HEK293 (cell line): ENCODE results near the gene COX20.
A peak's percentile ranks its signal among the peaks of the same experiment; 100 is the strongest.

ENCODE experiments used
- GLIS1 ChIP-seq: fragments of 450-650 bp; formaldehyde crosslinking; IDR thresholded peaks from 2 replicates; pipeline ENCODE4 v1.5.1; 2016; ENCODE audit warnings: missing biosample characterization, missing genetic modification characterization
- HOXA7 ChIP-seq: sonication (generic); formaldehyde crosslinking; IDR thresholded peaks from 2 replicates; pipeline ENCODE4 v1.8.1; 2022; ENCODE audit warnings: missing genetic modification reagents, borderline replicate concordance
- RBAK ChIP-seq: fragments of 450-650 bp; formaldehyde crosslinking; IDR thresholded peaks from 2 replicates; pipeline ENCODE4 v1.5.1; 2016; ENCODE audit warnings: missing biosample characterization, missing genetic modification characterization
- SETDB1 ChIP-seq: IDR thresholded peaks from one replicate; pipeline ENCODE4 v1.6.1; 2017; ENCODE audit warnings: mild to moderate bottlenecking, low read length, moderate library complexity, mixed read lengths; ENCODE audit not compliant: insufficient read length
- ZFP3 ChIP-seq: fragments of 450-650 bp; formaldehyde crosslinking; IDR thresholded peaks from 2 replicates; pipeline ENCODE4 v1.5.1; 2016; ENCODE audit warnings: low read depth, missing biosample characterization, missing genetic modification characterization
- ZNF10 ChIP-seq: fragments of 450-650 bp; formaldehyde crosslinking; IDR thresholded peaks from 2 replicates; pipeline ENCODE4 v1.5.1; 2017; ENCODE audit warnings: missing biosample characterization, missing genetic modification characterization
- ZNF184 ChIP-seq: fragments of 450-650 bp; IDR thresholded peaks from 2 replicates; pipeline ENCODE4 v1.5.1; 2018; ENCODE audit warnings: missing biosample characterization, mild to moderate bottlenecking, missing genetic modification characterization
- ZNF214 ChIP-seq: fragments of 450-650 bp; formaldehyde crosslinking; IDR thresholded peaks from 2 replicates; pipeline ENCODE4 v1.5.1; 2017; ENCODE audit warnings: missing biosample characterization, mild to moderate bottlenecking, missing genetic modification characterization, borderline replicate concordance
- ZNF341 ChIP-seq: fragments of 450-650 bp; formaldehyde crosslinking; IDR thresholded peaks from 2 replicates; pipeline ENCODE4; 2016; ENCODE audit warnings: low read depth, missing biosample characterization, missing genetic modification characterization
- ZNF37A ChIP-seq: fragments of 450-650 bp; IDR thresholded peaks from 2 replicates; pipeline ENCODE4 v1.5.1; 2018; ENCODE audit warnings: missing biosample characterization, missing genetic modification characterization
- ZNF561 ChIP-seq: fragments of 450-650 bp; IDR thresholded peaks from 2 replicates; pipeline ENCODE4 v1.5.1; 2018; ENCODE audit warnings: missing biosample characterization, missing genetic modification characterization, borderline replicate concordance
- ZNF596 ChIP-seq: fragments of 450-650 bp; IDR thresholded peaks from 2 replicates; pipeline ENCODE4 v1.5.0; 2018; ENCODE audit warnings: missing biosample characterization, mild to moderate bottlenecking, missing genetic modification characterization, moderate library complexity
- ZNF654 ChIP-seq: fragments of 450-650 bp; formaldehyde crosslinking; IDR thresholded peaks from 2 replicates; pipeline ENCODE4 v1.5.1; 2016; ENCODE audit warnings: low read depth, missing biosample characterization, missing genetic modification characterization
- ZNF660 ChIP-seq: fragments of 450-650 bp; IDR thresholded peaks from 2 replicates; pipeline ENCODE4 v1.5.1; 2018; ENCODE audit warnings: missing biosample characterization, mild to moderate bottlenecking, missing genetic modification characterization
- ZNF707 ChIP-seq: fragments of 450-650 bp; formaldehyde crosslinking; IDR thresholded peaks from 2 replicates; pipeline ENCODE4 v1.5.1; 2016; ENCODE audit warnings: missing biosample characterization, missing genetic modification characterization
- ZNF768 ChIP-seq: fragments of 450-650 bp; formaldehyde crosslinking; IDR thresholded peaks from 2 replicates; pipeline ENCODE4 v1.5.1; 2018; ENCODE audit warnings: missing biosample characterization, mild to moderate bottlenecking, missing genetic modification characterization
- TF ChIP-seq, protein P1 (sequence below): fragments of 450-650 bp; formaldehyde crosslinking; IDR thresholded peaks from 2 replicates; pipeline ENCODE4 v1.5.1; 2016; ENCODE audit warnings: missing biosample characterization, missing genetic modification characterization
- TF ChIP-seq, protein P2 (sequence below): fragments of 450-650 bp; formaldehyde crosslinking; IDR thresholded peaks from 2 replicates; pipeline ENCODE4 v1.5.1; 2016; ENCODE audit warnings: missing biosample characterization, missing genetic modification characterization, low read depth
- TF ChIP-seq, protein P3 (sequence below): fragments of 450-650 bp; formaldehyde crosslinking; IDR thresholded peaks from 2 replicates; pipeline ENCODE4 v1.5.1; 2016; ENCODE audit warnings: missing biosample characterization, missing genetic modification characterization
- TF ChIP-seq, protein P4 (sequence below): fragments of 450-650 bp; formaldehyde crosslinking; IDR thresholded peaks from 2 replicates; pipeline ENCODE4 v1.5.1; 2016; ENCODE audit warnings: missing biosample characterization, missing genetic modification characterization
- TF ChIP-seq, protein P5 (sequence below): fragments of 450-650 bp; formaldehyde crosslinking; IDR thresholded peaks from 2 replicates; pipeline ENCODE4 v1.5.1; 2016; ENCODE audit warnings: missing biosample characterization, missing genetic modification characterization
- TF ChIP-seq, protein P6 (sequence below): fragments of 450-650 bp; formaldehyde crosslinking; IDR thresholded peaks from 2 replicates; pipeline ENCODE4 v1.5.1; 2016; ENCODE audit warnings: missing biosample characterization, missing genetic modification characterization, borderline replicate concordance

Gene COX20

DNA sequence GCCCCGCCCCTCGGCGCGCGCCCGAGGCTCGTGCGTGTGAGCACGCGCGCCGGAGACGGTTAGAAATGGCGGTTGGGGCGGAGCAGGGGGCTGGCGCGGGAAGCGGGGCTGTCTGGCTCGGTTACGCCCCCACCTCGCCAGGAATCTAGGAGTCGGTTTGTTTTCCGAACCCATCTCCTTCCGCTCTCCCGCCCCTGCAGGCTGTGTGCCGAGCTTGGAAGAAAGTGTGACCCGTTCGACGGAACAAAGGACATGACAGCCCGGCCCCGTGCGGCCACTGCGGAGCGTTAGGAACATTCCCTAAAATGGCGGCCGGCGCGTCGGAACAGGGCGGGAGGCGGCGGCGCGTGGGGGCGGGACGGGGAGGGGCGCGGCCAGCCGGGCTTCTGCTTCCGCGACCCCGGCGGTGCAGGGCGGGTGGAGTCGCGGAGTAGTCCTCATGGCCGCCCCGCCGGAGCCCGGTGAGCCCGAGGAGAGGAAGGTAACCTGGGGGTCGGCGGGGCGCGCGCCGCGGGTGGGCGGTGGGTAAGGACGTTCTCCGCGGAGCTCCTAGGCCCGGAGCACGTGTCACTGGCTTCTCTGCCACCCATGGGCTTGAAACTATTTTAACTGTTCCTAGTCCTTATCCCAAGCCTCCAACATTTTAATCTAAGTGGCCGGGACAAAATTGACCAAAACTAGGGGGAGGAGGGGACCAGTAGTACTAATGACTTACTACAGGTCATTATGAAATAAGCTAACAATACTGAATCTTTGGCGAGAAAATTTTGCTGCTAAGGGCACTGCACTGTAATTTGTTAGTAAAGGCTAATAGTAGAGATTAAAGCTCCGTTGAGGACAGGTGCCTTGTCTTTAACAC, at the start of gene COX20 (continued):
- TF ChIP-seq ZFP3, result no peak
- TF ChIP-seq ZNF184 (tag by site-specific recombination), result peak; percentile 40; the same call in 1 of the 2 replicates
- TF ChIP-seq, protein P1, sequence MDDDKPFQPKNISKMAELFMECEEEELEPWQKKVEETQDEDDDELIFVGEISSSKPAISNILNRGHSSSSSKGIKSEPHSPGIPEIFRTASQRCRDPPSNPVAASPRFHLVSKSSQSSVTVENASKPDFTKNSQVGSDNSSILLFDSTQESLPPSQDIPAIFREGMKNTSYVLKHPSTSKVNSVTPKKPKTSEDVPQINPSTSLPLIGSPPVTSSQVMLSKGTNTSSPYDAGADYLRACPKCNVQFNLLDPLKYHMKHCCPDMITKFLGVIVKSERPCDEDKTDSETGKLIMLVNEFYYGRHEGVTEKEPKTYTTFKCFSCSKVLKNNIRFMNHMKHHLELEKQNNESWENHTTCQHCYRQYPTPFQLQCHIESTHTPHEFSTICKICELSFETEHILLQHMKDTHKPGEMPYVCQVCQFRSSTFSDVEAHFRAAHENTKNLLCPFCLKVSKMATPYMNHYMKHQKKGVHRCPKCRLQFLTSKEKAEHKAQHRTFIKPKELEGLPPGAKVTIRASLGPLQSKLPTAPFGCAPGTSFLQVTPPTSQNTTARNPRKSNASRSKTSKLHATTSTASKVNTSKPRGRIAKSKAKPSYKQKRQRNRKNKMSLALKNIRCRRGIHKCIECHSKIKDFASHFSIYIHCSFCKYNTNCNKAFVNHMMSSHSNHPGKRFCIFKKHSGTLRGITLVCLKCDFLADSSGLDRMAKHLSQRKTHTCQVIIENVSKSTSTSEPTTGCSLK (tag by site-specific recombination), result no peak
- TF ChIP-seq ZNF654 (tag by site-specific recombination), result no peak
- TF ChIP-seq HOXA7 (CRISPR knock-in tag), result no peak; the same call in 1 of the 2 replicates
- TF ChIP-seq ZNF37A, result 0 out of 2 replicates have a peak, but pooled peaks have one; percentile 50
- TF ChIP-seq, protein P2, sequence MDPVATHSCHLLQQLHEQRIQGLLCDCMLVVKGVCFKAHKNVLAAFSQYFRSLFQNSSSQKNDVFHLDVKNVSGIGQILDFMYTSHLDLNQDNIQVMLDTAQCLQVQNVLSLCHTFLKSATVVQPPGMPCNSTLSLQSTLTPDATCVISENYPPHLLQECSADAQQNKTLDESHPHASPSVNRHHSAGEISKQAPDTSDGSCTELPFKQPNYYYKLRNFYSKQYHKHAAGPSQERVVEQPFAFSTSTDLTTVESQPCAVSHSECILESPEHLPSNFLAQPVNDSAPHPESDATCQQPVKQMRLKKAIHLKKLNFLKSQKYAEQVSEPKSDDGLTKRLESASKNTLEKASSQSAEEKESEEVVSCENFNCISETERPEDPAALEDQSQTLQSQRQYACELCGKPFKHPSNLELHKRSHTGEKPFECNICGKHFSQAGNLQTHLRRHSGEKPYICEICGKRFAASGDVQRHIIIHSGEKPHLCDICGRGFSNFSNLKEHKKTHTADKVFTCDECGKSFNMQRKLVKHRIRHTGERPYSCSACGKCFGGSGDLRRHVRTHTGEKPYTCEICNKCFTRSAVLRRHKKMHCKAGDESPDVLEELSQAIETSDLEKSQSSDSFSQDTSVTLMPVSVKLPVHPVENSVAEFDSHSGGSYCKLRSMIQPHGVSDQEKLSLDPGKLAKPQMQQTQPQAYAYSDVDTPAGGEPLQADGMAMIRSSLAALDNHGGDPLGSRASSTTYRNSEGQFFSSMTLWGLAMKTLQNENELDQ (tag by site-specific recombination), result no peak
- no peak for TF ChIP-seq ZNF214
- no peak; the same call in 1 of the 2 replicates for TF ChIP-seq ZNF10 (tag by site-specific recombination)
- no peak; the same call in 1 of the 2 replicates for TF ChIP-seq ZNF561 (tag by site-specific recombination)
- no peak for TF ChIP-seq RBAK (tag by site-specific recombination)
- TF ChIP-seq, protein P3, sequence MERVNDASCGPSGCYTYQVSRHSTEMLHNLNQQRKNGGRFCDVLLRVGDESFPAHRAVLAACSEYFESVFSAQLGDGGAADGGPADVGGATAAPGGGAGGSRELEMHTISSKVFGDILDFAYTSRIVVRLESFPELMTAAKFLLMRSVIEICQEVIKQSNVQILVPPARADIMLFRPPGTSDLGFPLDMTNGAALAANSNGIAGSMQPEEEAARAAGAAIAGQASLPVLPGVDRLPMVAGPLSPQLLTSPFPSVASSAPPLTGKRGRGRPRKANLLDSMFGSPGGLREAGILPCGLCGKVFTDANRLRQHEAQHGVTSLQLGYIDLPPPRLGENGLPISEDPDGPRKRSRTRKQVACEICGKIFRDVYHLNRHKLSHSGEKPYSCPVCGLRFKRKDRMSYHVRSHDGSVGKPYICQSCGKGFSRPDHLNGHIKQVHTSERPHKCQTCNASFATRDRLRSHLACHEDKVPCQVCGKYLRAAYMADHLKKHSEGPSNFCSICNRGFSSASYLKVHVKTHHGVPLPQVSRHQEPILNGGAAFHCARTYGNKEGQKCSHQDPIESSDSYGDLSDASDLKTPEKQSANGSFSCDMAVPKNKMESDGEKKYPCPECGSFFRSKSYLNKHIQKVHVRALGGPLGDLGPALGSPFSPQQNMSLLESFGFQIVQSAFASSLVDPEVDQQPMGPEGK, result peak; percentile 99
- no peak; the same call in 1 of the 2 replicates for TF ChIP-seq ZNF341 (tag by site-specific recombination)
- no peak for TF ChIP-seq ZNF707 (tag by site-specific recombination)
- TF ChIP-seq SETDB1, result no peak
- TF ChIP-seq ZNF768 (tag by site-specific recombination), result no peak
- TF ChIP-seq, protein P4, sequence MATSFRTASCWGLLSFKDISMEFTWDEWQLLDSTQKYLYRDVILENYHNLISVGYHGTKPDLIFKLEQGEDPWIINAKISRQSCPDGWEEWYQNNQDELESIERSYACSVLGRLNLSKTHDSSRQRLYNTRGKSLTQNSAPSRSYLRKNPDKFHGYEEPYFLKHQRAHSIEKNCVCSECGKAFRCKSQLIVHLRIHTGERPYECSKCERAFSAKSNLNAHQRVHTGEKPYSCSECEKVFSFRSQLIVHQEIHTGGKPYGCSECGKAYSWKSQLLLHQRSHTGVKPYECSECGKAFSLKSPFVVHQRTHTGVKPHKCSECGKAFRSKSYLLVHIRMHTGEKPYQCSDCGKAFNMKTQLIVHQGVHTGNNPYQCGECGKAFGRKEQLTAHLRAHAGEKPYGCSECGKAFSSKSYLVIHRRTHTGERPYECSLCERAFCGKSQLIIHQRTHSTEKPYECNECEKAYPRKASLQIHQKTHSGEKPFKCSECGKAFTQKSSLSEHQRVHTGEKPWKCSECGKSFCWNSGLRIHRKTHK (tag by site-specific recombination), result no peak
- TF ChIP-seq ZNF596 (tag by site-specific recombination), result peak; percentile 3; the same call in 1 of the 2 replicates
- peak; percentile 62 for TF ChIP-seq ZNF660
- peak; percentile 89 for TF ChIP-seq GLIS1 (tag by site-specific recombination)
- TF ChIP-seq, protein P5, sequence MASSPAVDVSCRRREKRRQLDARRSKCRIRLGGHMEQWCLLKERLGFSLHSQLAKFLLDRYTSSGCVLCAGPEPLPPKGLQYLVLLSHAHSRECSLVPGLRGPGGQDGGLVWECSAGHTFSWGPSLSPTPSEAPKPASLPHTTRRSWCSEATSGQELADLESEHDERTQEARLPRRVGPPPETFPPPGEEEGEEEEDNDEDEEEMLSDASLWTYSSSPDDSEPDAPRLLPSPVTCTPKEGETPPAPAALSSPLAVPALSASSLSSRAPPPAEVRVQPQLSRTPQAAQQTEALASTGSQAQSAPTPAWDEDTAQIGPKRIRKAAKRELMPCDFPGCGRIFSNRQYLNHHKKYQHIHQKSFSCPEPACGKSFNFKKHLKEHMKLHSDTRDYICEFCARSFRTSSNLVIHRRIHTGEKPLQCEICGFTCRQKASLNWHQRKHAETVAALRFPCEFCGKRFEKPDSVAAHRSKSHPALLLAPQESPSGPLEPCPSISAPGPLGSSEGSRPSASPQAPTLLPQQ (tag by site-specific recombination), result peak; percentile 97; the same call in 1 of the 2 replicates
- TF ChIP-seq, protein P6, sequence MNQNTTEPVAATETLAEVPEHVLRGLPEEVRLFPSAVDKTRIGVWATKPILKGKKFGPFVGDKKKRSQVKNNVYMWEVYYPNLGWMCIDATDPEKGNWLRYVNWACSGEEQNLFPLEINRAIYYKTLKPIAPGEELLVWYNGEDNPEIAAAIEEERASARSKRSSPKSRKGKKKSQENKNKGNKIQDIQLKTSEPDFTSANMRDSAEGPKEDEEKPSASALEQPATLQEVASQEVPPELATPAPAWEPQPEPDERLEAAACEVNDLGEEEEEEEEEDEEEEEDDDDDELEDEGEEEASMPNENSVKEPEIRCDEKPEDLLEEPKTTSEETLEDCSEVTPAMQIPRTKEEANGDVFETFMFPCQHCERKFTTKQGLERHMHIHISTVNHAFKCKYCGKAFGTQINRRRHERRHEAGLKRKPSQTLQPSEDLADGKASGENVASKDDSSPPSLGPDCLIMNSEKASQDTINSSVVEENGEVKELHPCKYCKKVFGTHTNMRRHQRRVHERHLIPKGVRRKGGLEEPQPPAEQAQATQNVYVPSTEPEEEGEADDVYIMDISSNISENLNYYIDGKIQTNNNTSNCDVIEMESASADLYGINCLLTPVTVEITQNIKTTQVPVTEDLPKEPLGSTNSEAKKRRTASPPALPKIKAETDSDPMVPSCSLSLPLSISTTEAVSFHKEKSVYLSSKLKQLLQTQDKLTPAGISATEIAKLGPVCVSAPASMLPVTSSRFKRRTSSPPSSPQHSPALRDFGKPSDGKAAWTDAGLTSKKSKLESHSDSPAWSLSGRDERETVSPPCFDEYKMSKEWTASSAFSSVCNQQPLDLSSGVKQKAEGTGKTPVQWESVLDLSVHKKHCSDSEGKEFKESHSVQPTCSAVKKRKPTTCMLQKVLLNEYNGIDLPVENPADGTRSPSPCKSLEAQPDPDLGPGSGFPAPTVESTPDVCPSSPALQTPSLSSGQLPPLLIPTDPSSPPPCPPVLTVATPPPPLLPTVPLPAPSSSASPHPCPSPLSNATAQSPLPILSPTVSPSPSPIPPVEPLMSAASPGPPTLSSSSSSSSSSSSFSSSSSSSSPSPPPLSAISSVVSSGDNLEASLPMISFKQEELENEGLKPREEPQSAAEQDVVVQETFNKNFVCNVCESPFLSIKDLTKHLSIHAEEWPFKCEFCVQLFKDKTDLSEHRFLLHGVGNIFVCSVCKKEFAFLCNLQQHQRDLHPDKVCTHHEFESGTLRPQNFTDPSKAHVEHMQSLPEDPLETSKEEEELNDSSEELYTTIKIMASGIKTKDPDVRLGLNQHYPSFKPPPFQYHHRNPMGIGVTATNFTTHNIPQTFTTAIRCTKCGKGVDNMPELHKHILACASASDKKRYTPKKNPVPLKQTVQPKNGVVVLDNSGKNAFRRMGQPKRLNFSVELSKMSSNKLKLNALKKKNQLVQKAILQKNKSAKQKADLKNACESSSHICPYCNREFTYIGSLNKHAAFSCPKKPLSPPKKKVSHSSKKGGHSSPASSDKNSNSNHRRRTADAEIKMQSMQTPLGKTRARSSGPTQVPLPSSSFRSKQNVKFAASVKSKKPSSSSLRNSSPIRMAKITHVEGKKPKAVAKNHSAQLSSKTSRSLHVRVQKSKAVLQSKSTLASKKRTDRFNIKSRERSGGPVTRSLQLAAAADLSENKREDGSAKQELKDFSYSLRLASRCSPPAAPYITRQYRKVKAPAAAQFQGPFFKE (tag by site-specific recombination), result no peak
